ENCODE data around the gene CLCF1. TPM values are rescaled to one million over a fixed set of nuclear protein-coding genes. Genes with fewer than 3 reads are reported as not detected.

CLCF1 gene
- total RNA-seq, 1 donor from 2014 or later = 0.68 TPM

- Mint-ChIP-seq H3K27ac (ENCODE audit: unreplicated experiment) (no peak overlapping the region), H3K36me3 (ENCODE audit: low read depth) (peaks cover 7% of the 10 kb centered on the region), H3K4me3 (no peak overlapping the region), H3K27me3 (ENCODE audit: low read depth) (no peaks in the 10 kb centered on the region), H3K4me1 (no peaks in the 10 kb centered on the region), H3K9me3 (no peaks in the 10 kb centered on the region)
- no peak for DNase-seq (ENCODE audit: low read depth, low spot score)
- no peak for TF ChIP-seq CTCF (conservative IDR thresholded peaks at IDR 0.05)
Observed at GRCh38 chr11:67337257-67337656, 36.1 kb downstream of the CLCF1 start.

- Mint-ChIP-seq H3K27me3 (ENCODE audit: low read depth) (no peaks in the 10 kb centered on the region), H3K9me3 (no peaks in the 10 kb centered on the region), H3K27ac (ENCODE audit: unreplicated experiment) (no peak overlapping the region), H3K4me3 (no peak overlapping the region), H3K36me3 (ENCODE audit: low read depth) (peaks cover 7% of the 10 kb centered on the region), H3K4me1 (no peaks in the 10 kb centered on the region)
- DNase-seq (ENCODE audit: low read depth, low spot score) = no peak
- TF ChIP-seq CTCF (conservative IDR thresholded peaks at IDR 0.05) = no peak
Observed at GRCh38 chr11:67332081-67332691, 41.2 kb downstream of the CLCF1 start.

- Mint-ChIP-seq H3K27me3 (ENCODE audit: low read depth) (peaks cover under 1% of the 10 kb centered on the region), H3K4me1 (peaks cover 8% of the 10 kb centered on the region), H3K4me3 (peak overlapping the region; percentile 6), H3K9me3 (no peaks in the 10 kb centered on the region), H3K27ac (ENCODE audit: unreplicated experiment) (no peak overlapping the region), H3K36me3 (ENCODE audit: low read depth) (peaks cover 4% of the 10 kb centered on the region)
- TF ChIP-seq CTCF (conservative IDR thresholded peaks at IDR 0.05) = no peak
- no peak for DNase-seq (ENCODE audit: low read depth, low spot score)
Observed at GRCh38 chr11:67323526-67323925, 49.9 kb downstream of the CLCF1 start.

- peaks cover 18% of the 10 kb centered on the region for H3K4me1 Mint-ChIP-seq
- H3K9me3 Mint-ChIP-seq = no peaks in the 10 kb centered on the region
- H3K27ac Mint-ChIP-seq (ENCODE audit: unreplicated experiment) = no peak overlapping the region
Observed at GRCh38 chr11:67322049-67322448, 51.3 kb downstream of the CLCF1 start.

GRCh38 chr11:67321313-67321871, 52.0 kb downstream of the CLCF1 start:
- H3K27ac Mint-ChIP-seq (ENCODE audit: unreplicated experiment) = no peak overlapping the region
- peaks cover 21% of the 10 kb centered on the region for H3K4me1 Mint-ChIP-seq
- peaks cover 2% of the 10 kb centered on the region for H3K27me3 Mint-ChIP-seq (ENCODE audit: low read depth)
- TF ChIP-seq CTCF (conservative IDR thresholded peaks at IDR 0.05) = no peak
- H3K9me3 Mint-ChIP-seq = no peaks in the 10 kb centered on the region
- H3K36me3 Mint-ChIP-seq (ENCODE audit: low read depth) = peaks cover 4% of the 10 kb centered on the region
- H3K4me3 Mint-ChIP-seq = no peak overlapping the region
- no peak for DNase-seq (ENCODE audit: low read depth, low spot score)

More at GRCh38 chr11:67322049-67322448, 51.3 kb downstream of the CLCF1 start:
- Mint-ChIP-seq H3K27me3 (ENCODE audit: low read depth) (peaks cover 2% of the 10 kb centered on the region), H3K36me3 (ENCODE audit: low read depth) (peaks cover 4% of the 10 kb centered on the region), H3K4me3 (no peak overlapping the region)
- TF ChIP-seq CTCF (conservative IDR thresholded peaks at IDR 0.05) = no peak
- DNase-seq (ENCODE audit: low read depth, low spot score) = no peak
